Activated CD4-positive, CD25-positive, alpha-beta regulatory T cell treated with anti-CD3 and anti-CD28 coated beads, Interleukin-2, amount 50 U/mL, for 24 hours (primary cell): Measurements from ENCODE around the gene IL31.
"Not testable (repeated sequence)": the region's sequence is repeated elsewhere in the genome, so short reads cannot be mapped to it uniquely, and the experiment has no call there.

ENCODE experiments used
- ATAC-seq, 2 donors: fragments of 150-1000 bp; cut with Tn5 transposase; one replicate each; pipeline ENCODE4 v1.10.0; 2021; ENCODE audit warnings: mild to moderate bottlenecking in 1 of 2, moderate library complexity in 1 of 2

The IL31 gene

GRCh38 chr12:122190842-122191668, 17.0 kb upstream of the IL31 start:
- peak; percentile 56 to 84 for ATAC-seq

- no peak for ATAC-seq
Measured at GRCh38 chr12:122189626-122190475, 15.8 kb upstream of the IL31 start.

DNA sequence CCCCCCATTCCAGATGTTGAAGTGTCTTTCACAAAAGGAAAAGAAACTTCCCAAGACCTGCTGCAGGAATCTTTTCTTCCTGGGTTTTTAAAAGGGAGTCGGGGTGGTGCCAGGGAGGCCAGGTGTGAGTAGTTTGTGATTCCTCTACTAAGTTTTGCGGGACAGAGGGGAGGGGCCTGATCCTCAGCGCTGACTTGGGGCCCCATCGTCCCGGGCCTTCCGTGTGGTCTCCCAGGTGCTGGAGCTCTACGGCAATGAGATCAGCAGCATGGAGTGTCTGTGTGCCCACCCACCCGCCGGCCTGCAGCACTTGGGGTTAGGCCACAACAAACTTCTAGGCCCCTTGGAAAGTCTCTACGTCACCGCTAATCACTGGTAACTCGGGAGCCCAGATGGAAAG, 13.4 kb upstream of the IL31 start:
- ATAC-seq: no peak

- no peak for ATAC-seq
Measured at GRCh38 chr12:122185494-122186082, 11.6 kb upstream of the IL31 start.

DNA sequence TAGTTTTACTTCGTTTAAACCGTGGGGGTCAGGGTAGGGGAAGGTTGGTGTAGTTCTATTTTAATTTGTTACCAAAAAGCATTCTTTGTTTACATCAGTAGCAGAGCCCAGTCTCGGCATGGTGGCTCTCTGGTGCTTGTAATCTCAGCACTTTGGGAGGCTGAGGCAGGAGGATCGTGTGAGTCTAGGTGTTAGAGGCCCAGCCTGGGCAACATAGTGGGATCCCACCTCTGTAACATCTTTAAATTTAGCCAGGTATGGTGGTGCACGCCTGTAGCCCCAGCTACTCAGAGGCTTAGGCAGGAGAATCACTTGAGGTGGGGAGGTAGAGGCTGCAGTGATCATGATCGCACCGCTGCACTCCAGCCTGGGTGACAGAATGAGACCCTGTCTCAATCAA, 11.1 kb upstream of the IL31 start:
- ATAC-seq: no peak

DNA sequence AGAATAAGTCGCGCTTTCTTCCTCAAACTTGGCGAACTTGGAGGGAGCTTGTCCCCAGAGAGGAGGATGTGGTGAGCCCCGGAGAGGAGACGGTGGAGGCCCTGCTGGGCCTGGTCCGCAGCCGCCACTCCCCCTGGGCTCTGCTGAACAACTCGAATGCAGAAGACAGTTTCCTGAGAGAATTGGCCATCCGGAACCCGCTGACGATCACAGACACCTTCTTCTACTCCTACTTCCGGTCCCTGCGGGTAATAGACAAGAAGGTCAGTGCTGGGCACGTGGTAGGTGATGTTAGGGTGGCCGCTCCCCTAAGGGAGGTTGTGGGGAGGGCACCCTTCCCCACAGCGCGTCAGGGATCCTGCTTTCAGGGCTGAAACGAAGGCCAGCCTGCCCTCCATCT, 10.5 kb upstream of the IL31 start:
- ATAC-seq: no peak

DNA sequence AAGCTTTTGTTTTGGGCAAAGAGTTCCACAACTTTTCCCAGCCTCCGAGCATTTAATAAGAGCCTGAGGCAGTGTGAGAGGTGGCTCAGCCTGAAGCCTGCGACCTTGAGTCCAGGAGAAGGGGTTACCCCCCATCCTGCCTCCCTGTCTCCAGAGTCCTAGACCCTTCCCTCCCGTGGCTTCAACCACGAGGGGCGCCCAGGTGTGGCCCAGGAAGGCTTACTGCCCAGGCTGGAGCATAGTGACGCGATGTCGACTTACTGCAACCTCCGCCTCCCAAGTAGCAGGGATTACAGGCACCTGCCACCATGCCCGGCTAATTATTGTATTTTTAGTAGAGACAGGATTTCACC, 9.5 kb upstream of the IL31 start:
- no peak for ATAC-seq

DNA sequence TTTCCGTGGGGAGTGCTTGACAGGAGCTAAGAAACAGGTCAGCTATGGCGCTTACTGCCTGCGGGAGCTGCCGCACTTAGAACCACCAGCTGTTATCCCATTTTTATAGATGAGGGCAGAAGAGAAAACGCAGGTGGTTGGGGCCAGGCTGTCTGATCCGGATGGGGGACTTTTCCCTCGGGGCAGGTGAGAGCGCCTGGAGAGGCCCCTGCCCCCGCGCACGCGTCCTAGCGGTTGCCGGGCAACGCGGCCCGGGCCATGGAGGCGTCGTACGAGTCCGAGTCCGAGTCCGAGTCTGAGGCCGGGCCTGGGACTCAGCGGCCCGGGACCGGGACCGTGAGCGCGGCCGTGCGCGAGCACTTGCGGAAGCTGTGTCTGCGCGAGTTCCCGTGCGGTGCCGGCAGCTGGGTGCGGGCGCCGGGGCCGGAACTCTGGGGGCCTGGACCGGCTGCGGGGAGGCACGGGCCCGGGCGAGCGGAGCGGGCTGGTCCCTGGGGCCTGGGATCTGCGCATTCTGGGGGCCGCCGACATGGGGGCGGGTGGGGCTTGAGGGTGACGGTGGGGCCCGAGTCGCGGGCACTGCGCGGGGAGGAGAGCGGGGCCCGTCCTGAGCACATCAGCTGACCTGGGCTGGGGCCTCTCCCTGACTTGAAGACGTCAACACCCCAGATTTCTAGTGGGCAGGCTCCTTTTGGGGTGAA, 9.0 kb upstream of the IL31 start, which contains the start of gene LRRC43:
Gene LRRC43 (plus strand): TSS at position 237 of the 701 bp plus-strand sequence. CDS start 22 bp downstream, at position 259.
- peak; percentile 51 to 56 for ATAC-seq

DNA sequence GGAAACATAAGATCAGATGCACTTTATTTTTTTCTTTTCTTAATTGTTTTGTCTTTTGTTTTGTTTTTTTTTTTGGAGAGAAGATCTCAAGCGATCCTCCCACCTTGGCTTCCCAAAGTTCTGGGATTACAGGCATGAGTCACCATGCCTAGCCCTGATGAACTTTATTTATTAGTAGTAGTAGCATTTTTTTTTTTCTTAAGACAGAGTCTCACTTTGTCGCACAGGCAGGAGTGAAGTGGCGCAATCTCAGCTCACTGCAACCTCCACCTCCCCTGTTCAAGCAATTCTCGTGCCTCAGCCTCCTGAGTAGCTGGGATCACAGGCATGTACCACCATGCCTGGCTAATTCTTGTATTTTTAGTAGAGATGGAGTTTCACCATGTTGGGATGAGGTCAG, 2.5 kb upstream of the IL31 start:
- ATAC-seq: not testable (repeated sequence)

- ATAC-seq: no peak
Measured at GRCh38 chr12:122172262-122172939, 1.6 kb downstream of the IL31 start.

- no peak for ATAC-seq
Measured at GRCh38 chr12:122171399-122171798, 2.6 kb downstream of the IL31 start.

DNA sequence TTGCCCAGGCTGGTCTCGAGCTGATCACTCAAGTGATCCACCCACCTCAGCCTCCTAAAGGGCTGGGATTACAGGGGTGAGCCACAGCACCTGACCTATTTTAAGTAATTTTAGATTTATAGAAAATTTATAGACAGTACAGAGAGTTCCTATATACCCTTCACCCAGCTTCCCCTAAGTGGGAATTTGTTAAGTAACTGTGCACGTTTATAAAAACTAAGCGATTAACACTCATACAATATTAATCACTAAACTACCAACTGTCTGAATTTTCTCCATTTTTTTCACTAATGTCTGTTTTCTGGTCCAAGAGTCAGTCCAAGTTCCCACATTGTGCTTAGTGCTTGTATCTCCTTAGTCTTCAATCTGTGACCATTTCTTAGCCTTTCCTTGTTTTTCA, 5.5 kb downstream of the IL31 start:
- no peak for ATAC-seq

DNA sequence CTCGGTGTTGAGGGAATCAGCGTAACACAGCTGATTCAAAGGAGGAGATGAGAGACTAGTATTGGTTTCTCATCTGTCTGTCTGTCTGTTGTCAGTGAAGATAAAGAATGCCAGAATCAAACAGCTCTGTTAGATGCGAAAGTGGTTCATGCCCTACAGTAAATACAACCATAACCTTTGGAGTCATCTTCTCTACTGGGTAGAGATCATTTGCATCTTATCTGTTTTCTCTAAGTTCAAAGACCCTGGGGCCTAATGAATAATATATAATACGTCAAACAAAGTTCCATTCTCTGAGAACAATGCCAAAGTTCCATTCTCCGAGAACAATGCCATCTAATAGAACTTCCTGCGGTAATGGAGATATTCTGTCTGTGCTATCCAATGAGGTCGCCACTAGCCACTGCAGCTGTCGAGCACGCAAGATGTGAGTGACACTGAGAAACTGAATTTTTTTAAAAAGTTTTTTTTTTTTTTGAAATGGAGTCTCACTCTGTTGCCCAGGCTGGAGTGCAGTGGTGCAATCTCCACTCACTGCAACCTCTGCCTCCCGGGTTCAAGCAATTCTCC, 6.6 kb downstream of the IL31 start:
- ATAC-seq: peak; percentile 25 to 48

- ATAC-seq: peak; percentile 73 to 78
Measured at GRCh38 chr12:122166422-122167349, 7.3 kb downstream of the IL31 start.

DNA sequence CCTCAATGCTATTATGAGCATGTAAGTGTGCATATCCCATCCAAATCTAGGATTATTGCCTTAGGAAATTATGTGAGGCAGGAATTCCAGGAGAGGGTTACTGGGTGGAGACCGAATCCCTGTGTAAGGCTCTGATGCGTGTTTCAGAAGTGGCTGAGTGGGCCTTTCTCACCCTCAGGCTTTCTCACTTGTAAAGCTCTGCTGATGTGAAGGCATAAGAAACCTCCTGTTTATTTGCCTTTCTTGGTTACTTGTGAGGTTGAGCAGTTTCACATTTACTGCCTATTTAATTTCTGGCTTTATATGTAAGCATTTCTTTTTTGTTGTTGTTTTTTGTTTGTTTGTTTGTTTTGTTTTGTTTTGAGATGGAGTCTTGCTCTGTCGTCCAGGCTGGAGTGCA, 11.0 kb downstream of the IL31 start:
- ATAC-seq: no peak

DNA sequence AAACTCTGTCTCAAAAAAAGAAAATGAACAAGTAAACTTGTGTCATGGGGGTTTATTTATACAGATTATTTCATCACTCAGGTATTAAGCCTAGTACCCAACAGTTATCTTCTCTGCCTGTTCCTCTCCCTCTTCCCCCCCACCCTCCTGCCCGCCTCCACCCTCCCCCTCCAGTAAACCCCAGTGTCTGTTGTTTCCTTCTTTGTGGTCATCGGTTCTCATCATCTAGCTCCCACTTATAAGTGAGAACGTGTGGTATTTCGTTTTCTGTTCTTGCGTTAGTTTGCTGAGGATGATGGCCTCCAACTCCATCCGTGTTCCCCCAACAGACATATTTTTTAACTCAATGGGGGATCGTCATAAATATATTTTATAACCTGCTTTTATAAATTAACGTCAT, 12.3 kb downstream of the IL31 start:
- no peak for ATAC-seq

DNA sequence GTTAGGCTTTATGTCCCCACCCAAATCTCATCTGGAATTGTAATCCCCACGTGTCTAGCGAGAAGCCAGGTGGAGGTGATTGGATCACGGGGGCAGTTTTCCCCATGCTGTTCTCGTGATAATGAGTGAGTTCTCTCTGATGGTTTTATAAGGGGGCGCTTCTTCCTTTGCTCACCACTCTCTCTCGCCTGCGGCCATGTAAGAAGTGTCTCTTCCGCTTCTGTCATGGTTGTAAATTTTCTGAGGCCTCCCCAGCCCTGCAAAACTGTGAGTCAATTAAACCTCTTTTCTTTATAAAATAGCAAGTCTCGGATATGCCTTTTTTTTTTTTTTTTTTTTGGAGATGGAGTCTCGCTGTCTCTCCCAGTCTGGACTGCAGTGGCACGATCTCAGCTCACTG, 13.3 kb downstream of the IL31 start:
- ATAC-seq: no peak

DNA sequence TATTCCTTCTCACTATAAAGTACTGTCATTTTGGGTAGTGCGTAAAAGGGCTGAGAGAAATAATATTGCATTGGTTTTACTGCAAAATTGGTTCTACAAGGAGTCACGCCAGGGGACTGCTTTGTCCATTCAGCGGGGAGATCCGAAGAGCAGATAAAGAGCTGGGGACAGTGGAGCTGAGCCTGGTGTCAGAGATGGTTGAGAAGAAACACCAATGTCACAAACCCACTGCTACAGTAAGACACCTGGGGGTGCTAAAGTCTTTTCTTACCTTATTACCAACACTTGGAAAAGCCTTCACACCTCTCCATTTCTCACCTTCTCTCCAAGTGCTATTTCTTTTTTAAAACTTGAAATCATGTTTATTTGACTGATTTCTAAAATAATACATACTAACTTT, 14.1 kb downstream of the IL31 start:
- ATAC-seq: no peak

DNA sequence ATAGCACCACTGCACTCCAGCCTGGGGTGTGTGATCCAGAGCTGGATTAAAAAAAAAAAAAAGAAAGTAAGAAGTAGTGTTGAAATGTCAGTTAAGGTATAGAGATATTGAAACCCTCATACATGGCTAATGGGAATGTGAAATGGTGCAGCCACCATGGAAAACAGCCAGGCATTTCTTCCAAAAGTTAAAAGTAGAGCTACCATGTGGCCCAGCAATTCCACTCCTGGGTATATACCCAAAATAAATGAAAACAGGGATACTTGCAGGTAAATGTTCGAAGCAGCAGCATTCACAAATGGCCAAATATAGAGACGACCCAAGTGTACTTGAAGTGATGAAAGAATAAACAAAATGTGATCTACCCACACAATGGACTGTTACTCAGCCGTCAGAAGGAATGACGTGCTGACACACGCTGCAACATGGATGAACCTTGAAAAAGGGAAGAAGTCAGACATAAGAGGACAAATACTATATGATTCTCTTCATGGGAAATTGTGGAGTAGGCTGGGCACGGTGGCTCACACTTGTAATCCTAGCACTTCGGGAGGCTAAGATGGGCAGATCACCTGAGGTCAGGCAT, 15.2 kb downstream of the IL31 start:
- no peak for ATAC-seq

GRCh38 chr12:122155705-122156104, 18.3 kb downstream of the IL31 start:
- no peak for ATAC-seq
